HFF-Myc (cell line): ENCODE results near the gene KRT7.
A peak's percentile ranks its signal among the peaks of the same experiment; 100 is the strongest.

Experiments used
- DNase-seq: peaks from one replicate; pipeline ENCODE4 v3.0.0-alpha.2; 2011; ENCODE audit warnings: low read depth; ENCODE audit errors: extremely low read depth
- H3K4me3 ChIP-seq: replicated peaks from 2 replicates; pipeline ENCODE4 v1.5.1; 2011; ENCODE audit warnings: low read depth, mild to moderate bottlenecking, control low read depth, low read length
- CTCF ChIP-seq: IDR thresholded peaks from 2 replicates; pipeline ENCODE4 v1.5.1; 2012; ENCODE audit warnings: mild to moderate bottlenecking, low read depth, low read length, control low read depth; ENCODE audit errors: missing control alignments

KRT7 gene

GRCh38 chr12:52217223-52217622 lies 15.8 kb upstream of the KRT7 start:
- H3K4me3 ChIP-seq: no peak overlapping the region
- TF ChIP-seq CTCF: no peak
- no peak for DNase-seq

- DNase-seq: no peak
- H3K4me3 ChIP-seq: no peak overlapping the region
- no peak for TF ChIP-seq CTCF
Observed at GRCh38 chr12:52218001-52218400, 15.0 kb upstream of the KRT7 start.

GRCh38 chr12:52220477-52220876 lies 12.6 kb upstream of the KRT7 start:
- no peak for TF ChIP-seq CTCF
- no peak for DNase-seq
- no peak overlapping the region for H3K4me3 ChIP-seq

- no peak for TF ChIP-seq CTCF
- DNase-seq: no peak
Observed at GRCh38 chr12:52221070-52221781, 11.8 kb upstream of the KRT7 start.

GRCh38 chr12:52221912-52222457 lies 11.1 kb upstream of the KRT7 start:
- TF ChIP-seq CTCF: peak; percentile 77
- no peak for DNase-seq
- H3K4me3 ChIP-seq: no peak overlapping the region

More at GRCh38 chr12:52221070-52221781, 11.8 kb upstream of the KRT7 start:
- no peak overlapping the region for H3K4me3 ChIP-seq

GRCh38 chr12:52222692-52223091 lies 10.4 kb upstream of the KRT7 start:
- no peak for TF ChIP-seq CTCF
- no peak for DNase-seq
- H3K4me3 ChIP-seq: no peak overlapping the region
